GM23338 (cell line): ENCODE results near the gene RBKS.

Experiments used
- EZH2 ChIP-seq: fragments of 200-600 bp; sonication (generic); IDR thresholded peaks from one replicate; pipeline ENCODE4 v1.8.0; 2017; ENCODE audit warnings: antibody characterized with exemption, mild to moderate bottlenecking, low read depth; ENCODE audit not compliant: unreplicated experiment
- EZH2phosphoT487 ChIP-seq: fragments of 200-600 bp; sonication (generic); IDR thresholded peaks from one replicate; pipeline ENCODE4 v1.8.1; 2018; ENCODE audit warnings: antibody characterized with exemption; ENCODE audit not compliant: unreplicated experiment
- JUNB ChIP-seq: IDR thresholded peaks from one replicate; pipeline ENCODE4 v1.6.1; 2016; ENCODE audit warnings: antibody characterized with exemption; ENCODE audit not compliant: unreplicated experiment
- TF ChIP-seq, protein P1 (sequence below), 2 experiments: fragments of 200-600 bp in 1 of 2; sonication (generic) in 1 of 2; conservative IDR thresholded peaks; 2 replicates each; pipeline versions ENCODE4 v1.5.1 to v1.6.1; 2016 to 2017; ENCODE audit warnings: antibody characterized with exemption in 2 of 2, low read depth in 2 of 2, mild to moderate bottlenecking in 2 of 2, moderate library complexity in 1 of 2
- TF ChIP-seq, protein P2 (sequence below): IDR thresholded peaks from one replicate; pipeline ENCODE4 v1.6.1; 2018; ENCODE audit warnings: antibody characterized with exemption; ENCODE audit not compliant: unreplicated experiment

DNA sequence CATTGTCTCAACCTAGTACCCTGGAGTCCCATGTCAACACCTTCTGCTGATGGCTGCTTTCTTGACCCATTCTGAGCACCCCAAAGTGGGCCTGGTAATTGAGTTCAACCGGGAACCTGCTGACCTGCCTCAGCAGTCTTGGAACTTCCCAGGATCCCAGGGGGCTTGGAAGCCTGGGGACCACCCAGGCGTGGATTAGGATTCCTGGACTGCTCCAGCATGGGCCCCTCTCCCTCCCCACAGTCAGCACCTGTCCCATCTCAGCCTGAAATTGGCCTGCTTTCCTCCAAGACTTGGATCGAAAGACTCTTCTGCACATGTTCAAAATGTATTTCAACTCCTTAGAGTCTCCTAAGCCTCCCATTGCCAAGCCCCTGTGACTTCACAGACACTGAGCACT, 134.1 kb downstream of the RBKS start:
- TF ChIP-seq EZH2 (no peak), EZH2phosphoT487 (no peak), JUNB (no peak)
- TF ChIP-seq, protein P1, sequence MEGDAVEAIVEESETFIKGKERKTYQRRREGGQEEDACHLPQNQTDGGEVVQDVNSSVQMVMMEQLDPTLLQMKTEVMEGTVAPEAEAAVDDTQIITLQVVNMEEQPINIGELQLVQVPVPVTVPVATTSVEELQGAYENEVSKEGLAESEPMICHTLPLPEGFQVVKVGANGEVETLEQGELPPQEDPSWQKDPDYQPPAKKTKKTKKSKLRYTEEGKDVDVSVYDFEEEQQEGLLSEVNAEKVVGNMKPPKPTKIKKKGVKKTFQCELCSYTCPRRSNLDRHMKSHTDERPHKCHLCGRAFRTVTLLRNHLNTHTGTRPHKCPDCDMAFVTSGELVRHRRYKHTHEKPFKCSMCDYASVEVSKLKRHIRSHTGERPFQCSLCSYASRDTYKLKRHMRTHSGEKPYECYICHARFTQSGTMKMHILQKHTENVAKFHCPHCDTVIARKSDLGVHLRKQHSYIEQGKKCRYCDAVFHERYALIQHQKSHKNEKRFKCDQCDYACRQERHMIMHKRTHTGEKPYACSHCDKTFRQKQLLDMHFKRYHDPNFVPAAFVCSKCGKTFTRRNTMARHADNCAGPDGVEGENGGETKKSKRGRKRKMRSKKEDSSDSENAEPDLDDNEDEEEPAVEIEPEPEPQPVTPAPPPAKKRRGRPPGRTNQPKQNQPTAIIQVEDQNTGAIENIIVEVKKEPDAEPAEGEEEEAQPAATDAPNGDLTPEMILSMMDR (conservative IDR thresholded peaks at IDR 0.05; ENCODE audit: low read depth in 2 of 2), result no peak
- TF ChIP-seq, protein P2, sequence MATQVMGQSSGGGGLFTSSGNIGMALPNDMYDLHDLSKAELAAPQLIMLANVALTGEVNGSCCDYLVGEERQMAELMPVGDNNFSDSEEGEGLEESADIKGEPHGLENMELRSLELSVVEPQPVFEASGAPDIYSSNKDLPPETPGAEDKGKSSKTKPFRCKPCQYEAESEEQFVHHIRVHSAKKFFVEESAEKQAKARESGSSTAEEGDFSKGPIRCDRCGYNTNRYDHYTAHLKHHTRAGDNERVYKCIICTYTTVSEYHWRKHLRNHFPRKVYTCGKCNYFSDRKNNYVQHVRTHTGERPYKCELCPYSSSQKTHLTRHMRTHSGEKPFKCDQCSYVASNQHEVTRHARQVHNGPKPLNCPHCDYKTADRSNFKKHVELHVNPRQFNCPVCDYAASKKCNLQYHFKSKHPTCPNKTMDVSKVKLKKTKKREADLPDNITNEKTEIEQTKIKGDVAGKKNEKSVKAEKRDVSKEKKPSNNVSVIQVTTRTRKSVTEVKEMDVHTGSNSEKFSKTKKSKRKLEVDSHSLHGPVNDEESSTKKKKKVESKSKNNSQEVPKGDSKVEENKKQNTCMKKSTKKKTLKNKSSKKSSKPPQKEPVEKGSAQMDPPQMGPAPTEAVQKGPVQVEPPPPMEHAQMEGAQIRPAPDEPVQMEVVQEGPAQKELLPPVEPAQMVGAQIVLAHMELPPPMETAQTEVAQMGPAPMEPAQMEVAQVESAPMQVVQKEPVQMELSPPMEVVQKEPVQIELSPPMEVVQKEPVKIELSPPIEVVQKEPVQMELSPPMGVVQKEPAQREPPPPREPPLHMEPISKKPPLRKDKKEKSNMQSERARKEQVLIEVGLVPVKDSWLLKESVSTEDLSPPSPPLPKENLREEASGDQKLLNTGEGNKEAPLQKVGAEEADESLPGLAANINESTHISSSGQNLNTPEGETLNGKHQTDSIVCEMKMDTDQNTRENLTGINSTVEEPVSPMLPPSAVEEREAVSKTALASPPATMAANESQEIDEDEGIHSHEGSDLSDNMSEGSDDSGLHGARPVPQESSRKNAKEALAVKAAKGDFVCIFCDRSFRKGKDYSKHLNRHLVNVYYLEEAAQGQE, result no peak
